ENCODE data around the gene LILRA6.

Gene LILRA6

GRCh38 chr19:54268936-54269335 lies 26.3 kb upstream of the LILRA6 start:
- Histone ChIP-seq H3K27ac (ENCODE audit: insufficient read depth in 1 of 2, low read depth in 1 of 2, low read length in 2 of 2, poor library complexity in 1 of 2, severe bottlenecking in 2 of 2) (no peak overlapping the region), H3K4me1 (ENCODE audit: control extremely low read depth in 1 of 4, control insufficient read depth in 4 of 4, insufficient read depth in 4 of 4, low read length in 3 of 4) (peaks cover 0 to 10% (median 5%) of the 10 kb centered on the region in 4 experiments), H3K4me3 (ENCODE audit: control insufficient read depth in 1 of 7, extremely low read depth in 1 of 7, insufficient read depth in 4 of 7, low read depth in 2 of 7, low read length in 6 of 7) (no peak overlapping the region), H3K9me3 (ENCODE audit: control extremely low read depth in 1 of 5, control insufficient read depth in 4 of 5, insufficient read depth in 2 of 5, low read depth in 1 of 5, low read length in 4 of 5) (no peaks in the 10 kb centered on the region), H3K36me3 (ENCODE audit: control insufficient read depth in 4 of 4, insufficient read depth in 4 of 4, low read length in 3 of 4) (no peaks in the 10 kb centered on the region), H3K27me3 (replicated peaks in 2 of 5; ENCODE audit: control insufficient read depth in 4 of 5, insufficient read depth in 5 of 5, low read length in 4 of 5) (no peaks in the 10 kb centered on the region)
- CTCF ChIA-PET: interaction anchor here (1.0 to 1.5 kb wide), 3 partner anchors 12 to 95 kb away, joined by 3 to 6 read pairs (median 3); partner anchors contain the start of gene LILRB2
- DNase-seq: no peak
- POLR2A ChIA-PET: no interaction called here
- WGBS (ENCODE audit: insufficient coverage): no CpG with 5 or more reads among the region's 2 CpGs

GRCh38 chr19:54266133-54266532 lies 23.5 kb upstream of the LILRA6 start:
- Histone ChIP-seq H3K4me1 (ENCODE audit: control extremely low read depth in 1 of 4, control insufficient read depth in 4 of 4, insufficient read depth in 4 of 4, low read length in 3 of 4) (peaks cover 0 to 2% (median under 1%) of the 10 kb centered on the region in 4 experiments), H3K4me3 (ENCODE audit: control insufficient read depth in 1 of 7, extremely low read depth in 1 of 7, insufficient read depth in 4 of 7, low read depth in 2 of 7, low read length in 6 of 7) (no peak overlapping the region), H3K27ac (ENCODE audit: insufficient read depth in 1 of 2, low read depth in 1 of 2, low read length in 2 of 2, poor library complexity in 1 of 2, severe bottlenecking in 2 of 2) (no peak overlapping the region), H3K36me3 (ENCODE audit: control insufficient read depth in 4 of 4, insufficient read depth in 4 of 4, low read length in 3 of 4) (no peaks in the 10 kb centered on the region), H3K9me3 (ENCODE audit: control extremely low read depth in 1 of 5, control insufficient read depth in 4 of 5, insufficient read depth in 2 of 5, low read depth in 1 of 5, low read length in 4 of 5) (no peaks in the 10 kb centered on the region), H3K27me3 (replicated peaks in 2 of 5; ENCODE audit: control insufficient read depth in 4 of 5, insufficient read depth in 5 of 5, low read length in 4 of 5) (no peaks in the 10 kb centered on the region)
- POLR2A ChIA-PET: interaction anchor here (0.5 to 0.6 kb wide), 2 partner anchors 20 to 77 kb away, joined by 3 read pairs; no protein-coding TSS in a partner anchor
- DNase-seq: peak; percentile 80 to 91 (median 86)
- WGBS (ENCODE audit: insufficient coverage): 11% methylated on average over 6 of the region's 6 CpGs
- CTCF ChIA-PET: interaction anchor here (0.7 to 3.4 kb wide), 35 partner anchors 10 to 150 kb away, joined by 3 to 17 read pairs (median 5); partner anchors contain the start of genes LILRB3, TMC4 and TTYH1

GRCh38 chr19:54262470-54262869 lies 19.9 kb upstream of the LILRA6 start:
- CTCF ChIA-PET: interaction anchor here (1.3 kb wide), 1 partner anchor 37 kb away, joined by 3 read pairs; no protein-coding TSS in a partner anchor
- H3K4me1 ChIP-seq (ENCODE audit: control extremely low read depth in 1 of 4, control insufficient read depth in 4 of 4, insufficient read depth in 4 of 4, low read length in 3 of 4): peaks cover 0 to 2% (median 0%) of the 10 kb centered on the region in 4 experiments
- no CpG with 5 or more reads among the region's 2 CpGs for WGBS (ENCODE audit: insufficient coverage)

GRCh38 chr19:54262066-54262465 lies 19.5 kb upstream of the LILRA6 start:
- Histone ChIP-seq H3K4me3 (ENCODE audit: control insufficient read depth in 1 of 7, extremely low read depth in 1 of 7, insufficient read depth in 4 of 7, low read depth in 2 of 7, low read length in 6 of 7) (no peak overlapping the region), H3K4me1 (ENCODE audit: control extremely low read depth in 1 of 4, control insufficient read depth in 4 of 4, insufficient read depth in 4 of 4, low read length in 3 of 4) (peaks cover 0 to 2% (median 0%) of the 10 kb centered on the region in 4 experiments), H3K27ac (ENCODE audit: insufficient read depth in 1 of 2, low read depth in 1 of 2, low read length in 2 of 2, poor library complexity in 1 of 2, severe bottlenecking in 2 of 2) (no peak overlapping the region), H3K27me3 (replicated peaks in 2 of 5; ENCODE audit: control insufficient read depth in 4 of 5, insufficient read depth in 5 of 5, low read length in 4 of 5) (peaks cover 0 to 7% (median 0%) of the 10 kb centered on the region in 5 experiments), H3K36me3 (ENCODE audit: control insufficient read depth in 4 of 4, insufficient read depth in 4 of 4, low read length in 3 of 4) (no peaks in the 10 kb centered on the region), H3K9me3 (ENCODE audit: control extremely low read depth in 1 of 5, control insufficient read depth in 4 of 5, insufficient read depth in 2 of 5, low read depth in 1 of 5, low read length in 4 of 5) (no peaks in the 10 kb centered on the region)
- 92% methylated on average over 9 of the region's 11 CpGs for WGBS (ENCODE audit: insufficient coverage)
- ChIA-PET POLR2A (no interaction called here), CTCF (interaction anchor here (0.9 to 1.3 kb wide), 2 partner anchors 25 to 37 kb away, joined by 3 read pairs; no protein-coding TSS in a partner anchor)
- no peak for DNase-seq

More at GRCh38 chr19:54262470-54262869, 19.9 kb upstream of the LILRA6 start:
- H3K27ac ChIP-seq (ENCODE audit: insufficient read depth in 1 of 2, low read depth in 1 of 2, low read length in 2 of 2, poor library complexity in 1 of 2, severe bottlenecking in 2 of 2): no peak overlapping the region
- H3K9me3 ChIP-seq (ENCODE audit: control extremely low read depth in 1 of 5, control insufficient read depth in 4 of 5, insufficient read depth in 2 of 5, low read depth in 1 of 5, low read length in 4 of 5): no peaks in the 10 kb centered on the region
- H3K36me3 ChIP-seq (ENCODE audit: control insufficient read depth in 4 of 4, insufficient read depth in 4 of 4, low read length in 3 of 4): no peaks in the 10 kb centered on the region
- H3K4me3 ChIP-seq (ENCODE audit: control insufficient read depth in 1 of 7, extremely low read depth in 1 of 7, insufficient read depth in 4 of 7, low read depth in 2 of 7, low read length in 6 of 7): no peak overlapping the region
- no peak for DNase-seq
- peaks cover 0 to 2% (median 0%) of the 10 kb centered on the region in 5 experiments for H3K27me3 ChIP-seq (replicated peaks in 2 of 5; ENCODE audit: control insufficient read depth in 4 of 5, insufficient read depth in 5 of 5, low read length in 4 of 5)
- POLR2A ChIA-PET: no interaction called here

- 86% methylated on average over 9 of the region's 9 CpGs for WGBS (ENCODE audit: insufficient coverage)
- Histone ChIP-seq H3K9me3 (ENCODE audit: control extremely low read depth in 1 of 5, control insufficient read depth in 4 of 5, insufficient read depth in 2 of 5, low read depth in 1 of 5, low read length in 4 of 5) (no peaks in the 10 kb centered on the region), H3K36me3 (ENCODE audit: control insufficient read depth in 4 of 4, insufficient read depth in 4 of 4, low read length in 3 of 4) (no peaks in the 10 kb centered on the region), H3K4me1 (ENCODE audit: control extremely low read depth in 1 of 4, control insufficient read depth in 4 of 4, insufficient read depth in 4 of 4, low read length in 3 of 4) (no peaks in the 10 kb centered on the region), H3K27me3 (replicated peaks in 2 of 5; ENCODE audit: control insufficient read depth in 4 of 5, insufficient read depth in 5 of 5, low read length in 4 of 5) (peaks cover 0 to 9% (median 0%) of the 10 kb centered on the region in 5 experiments), H3K4me3 (ENCODE audit: control insufficient read depth in 1 of 7, extremely low read depth in 1 of 7, insufficient read depth in 4 of 7, low read depth in 2 of 7, low read length in 6 of 7) (no peak within 1 kb of the TSS), H3K27ac (ENCODE audit: insufficient read depth in 1 of 2, low read depth in 1 of 2, low read length in 2 of 2, poor library complexity in 1 of 2, severe bottlenecking in 2 of 2) (no peak within 1 kb of the TSS)
- POLR2A ChIA-PET: no interaction called here
- DNase-seq: no peak
- CTCF ChIA-PET: interaction anchor here (0.8 to 1.0 kb wide), 3 partner anchors 10 to 89 kb away, joined by 3 to 4 read pairs (median 3); no protein-coding TSS in a partner anchor
Measured at GRCh38 chr19:54257116-54257480, 14.5 kb upstream of the LILRA6 start, which contains the start of gene LILRB5. Gene LILRB5 (minus strand): TSS chr19:54257273. CDS start chr19:54257193, 80 bp downstream.

GRCh38 chr19:54256250-54257115 lies 13.9 kb upstream of the LILRA6 start:
- 90% methylated on average over 17 of the region's 19 CpGs for WGBS (ENCODE audit: insufficient coverage)
- no peak for DNase-seq
- Histone ChIP-seq H3K9me3 (ENCODE audit: control extremely low read depth in 1 of 5, control insufficient read depth in 4 of 5, insufficient read depth in 2 of 5, low read depth in 1 of 5, low read length in 4 of 5) (no peaks in the 10 kb centered on the region), H3K36me3 (ENCODE audit: control insufficient read depth in 4 of 4, insufficient read depth in 4 of 4, low read length in 3 of 4) (no peaks in the 10 kb centered on the region), H3K27ac (ENCODE audit: insufficient read depth in 1 of 2, low read depth in 1 of 2, low read length in 2 of 2, poor library complexity in 1 of 2, severe bottlenecking in 2 of 2) (no peak overlapping the region), H3K4me3 (ENCODE audit: control insufficient read depth in 1 of 7, extremely low read depth in 1 of 7, insufficient read depth in 4 of 7, low read depth in 2 of 7, low read length in 6 of 7) (no peak overlapping the region), H3K27me3 (replicated peaks in 2 of 5; ENCODE audit: control insufficient read depth in 4 of 5, insufficient read depth in 5 of 5, low read length in 4 of 5) (peaks cover 0 to 9% (median 0%) of the 10 kb centered on the region in 5 experiments), H3K4me1 (ENCODE audit: control extremely low read depth in 1 of 4, control insufficient read depth in 4 of 4, insufficient read depth in 4 of 4, low read length in 3 of 4) (no peaks in the 10 kb centered on the region)
- CTCF ChIA-PET: interaction anchor here (0.9 kb wide), 1 partner anchor 89 kb away, joined by 3 read pairs; no protein-coding TSS in a partner anchor
- POLR2A ChIA-PET: no interaction called here

Measured in common myeloid progenitor, CD34-positive (primary cell).